Keratinocyte (primary cell): ENCODE results near the gene LDLRAD4.

Experiments used
- EZH2 ChIP-seq: IDR thresholded peaks from one replicate; pipeline ENCODE4 v1.6.1; 2012; ENCODE audit warnings: inconsistent platforms, mild to moderate bottlenecking, low read length, moderate library complexity
- TF ChIP-seq, protein P1 (sequence below), 3 experiments: IDR thresholded peaks in 1 of 3; conservative IDR thresholded peaks in 1 of 3; optimal IDR thresholded peaks in 1 of 3; 2 replicates in 2 of 3; 3 replicates in 1 of 3; pipeline versions ENCODE3 to v1.5.1; 2011; ENCODE audit warnings: low read length in 3 of 3, mild to moderate bottlenecking in 3 of 3, moderate library complexity in 2 of 3, control low read depth in 1 of 3, inconsistent platforms in 1 of 3; ENCODE audit not compliant: insufficient read depth in 2 of 3; ENCODE audit errors: extremely low read depth in 1 of 3

DNA sequence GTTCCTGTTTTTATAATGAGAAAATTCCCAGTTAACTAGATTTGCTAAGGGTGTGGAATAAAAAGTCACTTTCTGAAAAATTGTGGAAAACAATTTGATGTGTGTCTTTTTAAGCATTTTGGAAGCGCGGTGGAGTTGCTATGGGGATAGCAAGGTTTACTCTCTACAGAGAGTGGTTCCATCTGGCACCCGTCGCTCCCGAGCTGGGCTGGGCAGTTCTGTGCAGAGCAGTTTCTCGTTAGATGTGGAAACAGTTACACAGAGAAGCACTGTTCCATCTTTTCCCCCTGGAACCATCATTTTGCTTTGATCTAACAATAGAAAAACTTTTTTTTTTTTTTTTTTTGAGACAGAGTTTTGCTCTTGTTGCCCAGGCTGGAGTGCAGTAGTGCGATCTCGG, 17.4 kb downstream of the LDLRAD4 start:
- TF ChIP-seq, protein P1, sequence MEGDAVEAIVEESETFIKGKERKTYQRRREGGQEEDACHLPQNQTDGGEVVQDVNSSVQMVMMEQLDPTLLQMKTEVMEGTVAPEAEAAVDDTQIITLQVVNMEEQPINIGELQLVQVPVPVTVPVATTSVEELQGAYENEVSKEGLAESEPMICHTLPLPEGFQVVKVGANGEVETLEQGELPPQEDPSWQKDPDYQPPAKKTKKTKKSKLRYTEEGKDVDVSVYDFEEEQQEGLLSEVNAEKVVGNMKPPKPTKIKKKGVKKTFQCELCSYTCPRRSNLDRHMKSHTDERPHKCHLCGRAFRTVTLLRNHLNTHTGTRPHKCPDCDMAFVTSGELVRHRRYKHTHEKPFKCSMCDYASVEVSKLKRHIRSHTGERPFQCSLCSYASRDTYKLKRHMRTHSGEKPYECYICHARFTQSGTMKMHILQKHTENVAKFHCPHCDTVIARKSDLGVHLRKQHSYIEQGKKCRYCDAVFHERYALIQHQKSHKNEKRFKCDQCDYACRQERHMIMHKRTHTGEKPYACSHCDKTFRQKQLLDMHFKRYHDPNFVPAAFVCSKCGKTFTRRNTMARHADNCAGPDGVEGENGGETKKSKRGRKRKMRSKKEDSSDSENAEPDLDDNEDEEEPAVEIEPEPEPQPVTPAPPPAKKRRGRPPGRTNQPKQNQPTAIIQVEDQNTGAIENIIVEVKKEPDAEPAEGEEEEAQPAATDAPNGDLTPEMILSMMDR (optimal IDR thresholded peaks at IDR 0.05 in 1 of 3, IDR thresholded peaks at IDR 0.05 in 1 of 3, conservative IDR thresholded peaks at IDR 0.05 in 1 of 3; ENCODE audit: extremely low read depth in 1 of 3, insufficient read depth in 2 of 3, low read length in 3 of 3): no peak
- TF ChIP-seq EZH2: no peak
